Measurements from ENCODE around the gene TBC1D5.
"Not testable (repeated sequence)": the region's sequence is repeated elsewhere in the genome, so short reads cannot be mapped to it uniquely, and the experiment has no call there.

The TBC1D5 gene

DNA sequence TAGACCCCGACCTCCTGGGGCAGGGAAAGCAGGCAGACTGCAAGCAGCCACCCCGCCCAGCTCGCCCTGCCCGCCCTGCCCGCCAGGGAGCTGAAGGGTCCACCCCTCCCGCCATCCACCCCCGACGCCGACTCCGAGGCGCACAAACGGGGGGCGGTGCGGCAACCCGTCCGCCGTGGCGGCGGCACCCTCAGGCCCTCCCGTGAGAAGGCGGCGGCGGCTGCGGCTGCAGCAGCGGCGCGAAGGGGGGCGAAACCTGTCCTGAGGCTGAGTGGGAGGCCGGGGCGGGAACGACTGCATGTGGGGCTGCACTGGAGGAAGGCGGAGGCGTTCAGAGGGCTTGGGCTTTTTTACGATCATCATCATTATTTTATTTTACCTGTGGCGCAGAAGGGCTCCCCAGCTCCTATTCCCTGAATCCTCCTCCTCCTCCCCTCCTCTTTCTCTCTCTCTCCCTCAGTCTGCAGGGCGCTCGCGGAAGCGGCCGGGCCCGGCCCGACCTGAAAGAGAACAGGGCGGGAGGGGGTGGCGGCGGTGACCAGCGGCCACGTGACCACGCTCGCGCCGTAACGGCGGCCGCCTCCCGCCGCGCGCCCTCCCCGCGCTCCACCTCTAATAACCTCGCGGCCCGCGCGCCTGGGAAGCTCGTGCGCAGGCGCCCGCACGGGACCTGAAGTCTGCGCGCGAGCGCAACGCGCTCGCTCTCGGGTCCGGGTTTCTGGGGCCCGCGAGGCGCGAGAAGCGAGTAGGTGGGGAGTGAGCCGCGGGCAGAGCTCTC is at the start of gene TBC1D5:
TBC1D5 (minus strand) TSS at position 530 of the 778 bp plus-strand sequence. CDS start 234,061 bp downstream, outside the sequence.
- DNase-seq (ENCODE audit: low read depth, low spot score) = peak; percentile 98

GRCh38 chr3:17783426-17783825 is 41.0 kb upstream of the TBC1D5 start:
- DNase-seq (ENCODE audit: low read depth, low spot score) = no peak

DNA sequence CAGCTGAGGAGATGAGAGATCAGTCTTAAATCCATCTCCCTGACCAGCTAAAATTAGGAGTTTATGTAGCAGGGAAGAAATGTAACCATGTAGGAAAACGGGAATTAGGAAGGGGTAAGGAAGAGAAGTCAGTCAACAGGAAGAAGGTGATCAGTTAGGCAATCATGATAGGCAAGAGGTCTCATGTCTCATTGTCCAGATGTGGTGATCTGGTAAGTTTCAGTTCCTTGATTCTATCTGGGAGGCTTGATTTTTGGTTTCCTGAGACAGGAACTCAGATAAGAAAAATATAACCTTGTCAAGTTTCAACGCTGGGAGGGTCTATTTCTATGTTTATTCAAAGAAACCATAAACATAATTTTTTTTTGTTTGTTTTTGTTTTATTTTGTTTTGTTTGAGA is 40.3 kb upstream of the TBC1D5 start:
- no peak for DNase-seq (ENCODE audit: low read depth, low spot score)

DNA sequence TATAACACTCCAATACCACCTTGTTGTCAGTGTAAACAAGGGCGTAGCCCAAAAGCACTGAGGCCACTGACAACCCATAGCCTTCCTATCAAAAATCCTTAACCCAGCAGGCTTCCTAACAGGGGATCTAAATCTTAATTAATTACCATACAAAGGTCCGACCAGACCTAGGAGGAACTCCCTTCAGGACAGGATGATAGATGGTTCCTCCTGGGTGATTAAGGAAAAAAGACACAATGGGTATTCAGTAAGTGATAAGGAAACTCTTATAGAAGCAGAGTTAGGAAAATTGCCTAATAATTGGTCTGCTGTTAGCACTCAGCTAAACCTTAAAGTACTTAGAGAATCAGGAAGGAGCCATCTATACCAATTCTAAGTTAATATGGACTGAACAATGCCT is 37.9 kb upstream of the TBC1D5 start:
- DNase-seq (ENCODE audit: low read depth, low spot score) = not testable (repeated sequence)

DNA sequence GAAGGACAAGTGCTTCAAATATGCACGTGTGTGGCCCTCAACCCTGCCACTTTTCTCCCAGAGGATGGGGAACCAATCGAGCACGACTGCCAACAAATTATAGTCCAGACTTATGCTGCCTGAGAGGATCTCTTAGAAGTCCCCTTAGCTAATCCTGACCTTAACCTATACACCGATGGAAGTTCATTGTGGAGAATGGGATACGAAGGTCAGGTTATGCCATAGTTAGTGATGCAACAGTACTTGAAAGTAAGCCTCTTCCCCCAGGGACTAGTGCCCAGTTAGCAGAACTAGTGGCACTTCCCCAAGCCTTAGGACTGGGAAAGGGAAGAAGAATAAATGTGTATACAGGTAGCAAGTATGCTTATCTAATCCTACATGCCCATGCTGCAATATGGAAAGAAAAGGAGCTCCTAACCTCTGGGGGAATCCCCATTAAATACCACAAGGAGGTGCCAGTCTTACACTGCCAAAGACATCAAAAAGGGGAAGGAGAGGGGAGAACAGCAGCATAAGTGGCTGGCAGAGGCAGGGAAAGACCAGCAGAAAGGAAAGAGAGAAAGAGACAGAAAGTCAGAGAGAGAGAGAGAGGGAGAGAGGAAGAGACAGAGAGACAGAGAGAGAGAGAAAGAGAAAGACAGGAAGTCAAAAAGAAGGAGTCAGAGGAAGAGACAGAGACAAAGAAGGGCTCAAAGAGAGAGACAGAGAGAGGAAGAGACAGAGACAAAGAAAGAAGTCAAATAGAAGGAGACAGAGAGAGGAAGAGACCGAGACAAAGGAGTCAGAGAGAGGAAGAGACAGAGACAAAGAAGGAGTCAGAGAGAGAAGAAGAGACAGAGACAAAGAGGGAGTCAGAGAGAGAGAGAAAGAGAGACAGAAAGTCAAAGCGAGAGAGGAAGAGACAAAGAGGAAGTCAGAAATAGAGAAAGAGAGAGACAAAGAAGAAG is 37.1 kb upstream of the TBC1D5 start:
- DNase-seq (ENCODE audit: low read depth, low spot score) = not testable (repeated sequence)

DNA sequence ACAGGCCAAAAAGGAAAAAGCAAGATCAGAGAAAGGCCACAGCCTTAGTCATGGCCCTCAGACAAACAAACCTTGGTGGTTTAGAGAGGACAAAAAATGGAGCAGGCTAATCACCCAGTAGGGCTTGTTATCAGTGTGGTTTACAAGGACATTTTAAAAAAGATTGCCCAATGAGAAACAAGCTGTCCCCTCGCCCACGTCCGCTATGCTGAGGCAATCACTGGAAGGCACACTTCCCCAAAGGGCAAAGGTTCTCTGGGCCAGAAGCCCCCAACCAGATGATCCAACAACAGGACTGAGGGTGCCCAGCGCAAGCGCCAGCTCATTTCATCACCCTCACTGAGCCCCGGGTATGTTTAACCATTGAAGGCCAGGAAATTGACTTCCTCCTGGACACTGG is 34.9 kb upstream of the TBC1D5 start:
- DNase-seq (ENCODE audit: low read depth, low spot score) = not testable (repeated sequence)

GRCh38 chr3:17775073-17775472 is 32.6 kb upstream of the TBC1D5 start:
- DNase-seq (ENCODE audit: low read depth, low spot score) = no peak

DNA sequence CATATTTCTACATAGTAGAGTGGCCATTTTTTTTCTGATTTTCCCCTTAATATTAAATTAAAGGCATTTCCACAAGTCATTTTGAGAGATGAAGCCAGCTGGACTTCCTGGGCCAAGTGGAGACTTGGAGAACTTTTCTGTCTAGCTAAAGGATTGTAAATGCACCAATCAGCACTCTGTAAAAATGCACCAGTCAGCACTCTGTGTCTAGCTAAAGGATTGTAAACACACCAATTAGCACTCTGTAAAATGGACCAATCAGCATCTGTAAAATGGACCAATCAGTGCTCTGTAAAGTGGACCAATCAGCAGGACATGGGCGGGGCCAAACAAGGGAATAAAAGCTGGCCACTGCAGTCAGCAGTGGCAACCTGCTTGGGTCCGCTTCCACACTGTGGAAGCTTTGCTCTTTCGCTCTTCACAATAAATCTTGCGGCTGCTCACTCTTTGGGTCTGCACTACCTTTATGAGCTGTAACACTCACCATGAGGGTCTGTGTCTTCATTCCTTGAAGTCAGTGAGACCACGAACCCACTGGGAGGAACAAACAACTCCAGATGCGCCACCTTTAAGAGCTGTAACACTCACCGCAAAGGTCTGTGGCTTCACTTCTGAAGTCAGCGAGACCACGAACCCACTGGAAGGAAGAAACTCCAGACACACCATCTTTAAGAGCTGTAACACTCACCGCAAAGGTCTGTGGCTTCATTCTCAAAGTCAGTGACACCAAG is 31.9 kb upstream of the TBC1D5 start:
- DNase-seq (ENCODE audit: low read depth, low spot score) = not testable (repeated sequence)

DNA sequence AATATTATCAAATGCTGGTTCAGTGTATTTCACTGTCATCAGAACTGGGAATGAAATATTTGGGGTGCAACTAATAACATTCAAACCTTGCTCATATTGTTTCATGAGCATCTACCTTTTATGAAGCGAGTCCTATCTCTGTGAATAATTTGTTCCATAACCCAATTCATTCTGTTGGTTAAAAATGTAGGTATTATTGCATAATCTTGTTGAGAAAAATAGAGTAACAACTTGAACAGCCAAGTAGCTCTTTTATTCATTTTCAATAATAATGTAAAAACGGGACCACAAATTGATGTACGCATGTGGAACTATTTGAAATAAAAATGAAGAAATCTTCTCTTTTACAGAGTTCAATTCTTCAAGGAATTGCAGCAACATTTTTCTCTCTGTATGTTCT is 30.1 kb upstream of the TBC1D5 start:
- DNase-seq (ENCODE audit: low read depth, low spot score) = no peak

GRCh38 chr3:17771177-17772017 is 29.0 kb upstream of the TBC1D5 start:
- no peak for DNase-seq (ENCODE audit: low read depth, low spot score)

- DNase-seq (ENCODE audit: low read depth, low spot score) = no peak
Measured at GRCh38 chr3:17770682-17771081, 28.3 kb upstream of the TBC1D5 start.

DNA sequence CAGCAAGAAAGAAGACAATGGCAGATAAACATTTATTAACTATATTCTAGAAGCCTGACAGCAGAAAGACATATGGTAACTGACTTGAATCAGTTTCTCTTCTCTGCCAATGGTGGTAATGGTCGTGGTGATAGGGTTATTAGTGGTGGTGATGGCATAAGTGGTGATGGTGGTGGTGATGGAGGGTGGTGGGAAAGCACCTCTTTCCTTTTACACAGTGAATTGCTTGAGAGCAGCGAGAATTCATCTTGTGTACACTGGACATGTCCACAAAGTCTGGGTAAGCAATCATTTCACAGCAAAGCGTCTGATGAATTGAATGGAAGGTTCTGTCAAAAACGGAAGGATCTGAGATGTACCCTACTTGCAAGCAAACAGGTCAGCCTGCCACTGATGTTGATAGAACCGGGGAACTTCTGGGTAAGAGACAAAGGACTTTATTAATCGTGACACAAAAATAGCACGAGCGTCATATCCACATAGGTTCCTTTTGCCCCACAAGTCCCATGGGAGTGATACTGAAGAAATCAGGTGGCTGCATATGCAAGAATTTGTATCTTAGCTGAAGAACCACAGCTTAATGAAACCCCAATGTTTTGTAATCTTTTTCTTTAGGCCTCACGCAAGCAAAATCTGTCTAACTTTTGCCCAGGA is 23.5 kb upstream of the TBC1D5 start:
- DNase-seq (ENCODE audit: low read depth, low spot score) = no peak

- DNase-seq (ENCODE audit: low read depth, low spot score) = no peak
Measured at GRCh38 chr3:17761563-17761962, 19.1 kb upstream of the TBC1D5 start.

DNA sequence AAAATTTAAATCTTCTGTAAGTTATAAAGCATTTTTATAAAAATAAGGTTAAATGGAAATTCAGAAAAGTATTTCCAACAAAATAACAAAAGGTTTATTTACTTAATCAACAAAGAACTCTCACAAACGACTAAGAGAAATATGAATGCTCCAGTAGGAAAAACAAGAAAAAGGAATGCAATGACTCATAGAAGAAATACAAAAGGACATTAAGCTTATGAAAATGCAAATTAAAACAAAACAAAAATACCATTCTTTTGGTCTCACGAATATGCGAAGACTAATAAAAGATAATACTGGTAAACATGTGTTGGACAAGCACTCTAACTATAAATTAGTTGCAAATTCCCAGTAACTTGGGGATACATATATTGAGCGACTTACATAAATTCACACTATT is 17.5 kb upstream of the TBC1D5 start:
- DNase-seq (ENCODE audit: low read depth, low spot score) = no peak

- no peak for DNase-seq (ENCODE audit: low read depth, low spot score)
Measured at GRCh38 chr3:17755836-17756235, 13.4 kb upstream of the TBC1D5 start.

DNA sequence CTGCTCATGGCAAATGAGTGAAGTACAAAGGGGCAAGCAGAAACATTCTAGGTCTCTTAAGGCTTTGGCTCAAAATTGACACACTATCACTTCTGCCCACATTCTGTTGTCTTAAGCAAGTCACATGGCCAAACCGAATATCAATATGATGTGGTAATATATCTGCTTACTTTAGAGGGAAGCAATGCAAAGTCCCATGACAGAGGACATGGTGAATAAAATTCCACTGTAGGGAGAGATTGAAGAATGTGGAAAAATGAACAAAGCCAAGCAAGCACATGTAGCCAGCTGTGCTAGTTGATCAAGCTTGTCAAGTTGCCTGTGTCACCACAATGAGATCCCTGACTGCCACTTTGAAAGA is 11.2 kb upstream of the TBC1D5 start:
- no peak for DNase-seq (ENCODE audit: low read depth, low spot score)

- no peak for DNase-seq (ENCODE audit: low read depth, low spot score)
Measured at GRCh38 chr3:17752876-17753631, 10.6 kb upstream of the TBC1D5 start.

DNA sequence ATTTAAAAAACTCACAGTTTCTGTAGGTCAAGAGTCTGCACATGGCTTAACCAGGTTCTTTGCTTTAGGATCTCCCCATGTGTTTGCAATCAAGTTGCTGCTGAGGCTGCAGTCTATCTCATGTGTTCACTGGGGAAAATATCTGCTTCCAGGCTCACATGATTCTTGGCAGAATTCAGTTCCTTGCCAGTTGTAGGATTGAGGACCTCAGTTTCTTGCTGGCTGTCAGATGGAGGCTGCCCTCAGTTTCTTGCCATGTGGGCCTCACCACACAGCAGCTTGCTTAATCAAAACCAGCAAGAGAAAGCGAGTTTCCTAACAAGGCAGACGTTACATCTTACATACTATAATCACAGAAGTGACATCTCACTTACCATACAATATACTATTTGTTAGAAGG is 10.0 kb upstream of the TBC1D5 start:
- DNase-seq (ENCODE audit: low read depth, low spot score) = no peak

- DNase-seq (ENCODE audit: low read depth, low spot score) = no peak
Measured at GRCh38 chr3:17749705-17750293, 7.4 kb upstream of the TBC1D5 start.
